AG08396 (cell line): Measurements from ENCODE around the gene OR7C1.
A peak's percentile ranks its signal among the peaks of the same experiment; 100 is the strongest.
"Not testable (repeated sequence)": the region's sequence is repeated elsewhere in the genome, so short reads cannot be mapped to it uniquely, and the experiment has no call there.

Experiments
- DNase-seq: peaks from one replicate; pipeline ENCODE4 v3.0.0; 2012; ENCODE audit warnings: low spot score, mixed read lengths

Gene OR7C1

DNA sequence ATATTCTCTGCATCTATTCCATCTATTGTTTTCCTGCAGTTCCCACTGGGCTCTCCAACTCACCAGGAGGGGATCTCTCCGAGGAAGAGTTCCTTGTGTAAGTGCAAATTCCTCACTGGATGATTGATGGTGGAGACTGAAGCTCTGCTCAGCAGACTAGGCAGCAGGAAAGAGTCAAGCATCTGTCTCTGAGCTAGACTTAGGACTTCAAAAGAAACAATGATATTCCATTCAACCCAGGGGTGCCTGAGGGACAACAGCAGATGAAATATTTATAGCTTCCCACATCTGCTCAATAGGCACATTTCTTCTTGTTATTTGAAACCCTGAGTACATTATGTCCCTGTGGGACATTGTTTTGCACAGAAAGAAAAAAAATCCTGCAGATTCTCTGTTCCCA, at the start of gene OR7C1, which contains the start of gene OR7A5:
TSS of gene OR7C1 (minus strand) at position 175 of the 400 bp plus-strand sequence. CDS start 35,049 bp downstream, outside the sequence.
TSS of gene OR7A5 (minus strand) at position 175 of the 400 bp plus-strand sequence. CDS start 6,944 bp downstream, outside the sequence.
- no peak for DNase-seq

DNA sequence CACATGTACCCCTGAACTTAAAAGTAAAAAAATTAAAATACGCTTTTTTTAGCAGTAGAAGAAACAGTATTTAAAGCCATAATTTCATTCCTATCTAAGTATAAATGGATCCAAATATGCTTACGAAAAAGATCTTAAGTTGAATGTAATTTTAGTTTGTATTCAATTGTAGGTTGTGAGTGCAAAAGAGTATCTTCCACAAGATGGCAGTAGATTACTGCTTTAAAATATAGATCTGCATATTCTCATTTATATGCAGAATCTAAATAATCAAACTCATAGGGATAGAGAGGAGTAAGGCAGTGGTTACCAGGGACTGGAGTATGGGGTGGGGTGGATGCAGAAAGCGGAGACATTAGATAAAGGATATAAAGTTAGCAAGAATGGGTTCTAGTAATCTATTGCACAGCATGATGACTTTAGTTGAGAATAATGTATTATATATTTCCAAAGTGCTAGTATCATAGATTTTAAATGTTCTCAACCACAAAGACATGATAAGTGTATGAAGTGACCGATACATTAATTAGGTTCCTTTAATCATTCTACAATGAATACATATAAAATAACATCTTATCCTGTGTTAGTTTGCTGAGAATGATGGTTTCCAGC, 36.7 kb upstream of the OR7C1 start:
- peak; percentile 8 for DNase-seq

DNA sequence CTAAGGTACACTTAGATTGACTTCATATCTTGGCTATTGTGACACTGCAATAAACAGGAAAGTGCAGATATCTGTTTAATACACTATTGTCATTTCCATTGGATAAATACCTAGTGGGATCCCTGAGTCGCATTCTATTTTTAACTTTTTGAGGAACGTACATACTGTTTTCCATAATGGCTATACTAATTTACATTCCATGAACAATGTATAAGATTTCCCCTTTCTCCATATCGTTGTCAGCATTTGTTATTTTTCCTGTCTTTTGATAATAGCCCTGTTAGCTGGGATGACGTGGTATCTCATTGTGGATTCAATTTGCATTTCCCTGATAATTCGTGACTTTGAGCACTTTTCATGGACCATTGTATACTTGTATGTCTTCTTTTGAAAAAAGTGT, 33.5 kb upstream of the OR7C1 start:
- no peak for DNase-seq

DNA sequence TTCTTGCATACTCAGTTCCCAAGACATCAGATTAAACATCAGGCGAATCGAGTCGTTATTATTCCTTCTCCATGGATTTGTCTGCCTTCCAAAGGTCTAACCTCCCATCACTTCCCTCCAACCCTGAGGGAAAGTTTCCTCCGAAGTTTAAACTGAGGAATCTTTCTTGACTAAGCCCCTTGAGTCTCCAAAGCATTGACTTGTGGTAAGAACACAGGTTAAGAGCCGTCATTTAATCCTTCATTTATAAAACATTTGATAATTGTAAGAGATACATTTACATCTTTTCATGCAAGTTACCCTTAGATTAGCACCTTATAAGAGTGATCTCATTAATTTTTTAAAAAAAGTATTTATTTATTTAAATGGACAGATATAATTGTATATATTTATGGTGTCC, 13.8 kb upstream of the OR7C1 start, which contains the start of gene OR7A10:
TSS of gene OR7A10 (minus strand) at position 101 of the 400 bp plus-strand sequence. CDS start 7,045 bp downstream, outside the sequence.
- DNase-seq = no peak

DNA sequence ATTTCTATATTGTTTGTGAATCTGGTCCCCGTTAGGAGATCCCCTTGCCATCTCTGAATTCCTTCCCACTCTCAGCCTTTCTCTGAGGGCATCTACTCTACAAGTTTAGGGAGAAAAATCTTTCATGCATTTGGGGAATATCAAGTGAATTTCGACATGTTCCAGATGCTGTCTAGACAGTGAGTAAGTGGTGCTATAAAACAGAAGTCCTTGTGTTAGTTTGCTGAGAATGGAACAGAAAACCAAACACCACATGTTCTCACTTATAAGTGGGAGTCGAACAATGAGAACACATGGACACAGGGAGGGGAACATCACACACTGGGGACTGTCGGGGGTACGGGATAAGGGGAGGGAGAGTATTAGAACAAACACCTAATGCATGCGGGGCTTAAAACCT, 8.6 kb upstream of the OR7C1 start:
- DNase-seq = no peak

DNA sequence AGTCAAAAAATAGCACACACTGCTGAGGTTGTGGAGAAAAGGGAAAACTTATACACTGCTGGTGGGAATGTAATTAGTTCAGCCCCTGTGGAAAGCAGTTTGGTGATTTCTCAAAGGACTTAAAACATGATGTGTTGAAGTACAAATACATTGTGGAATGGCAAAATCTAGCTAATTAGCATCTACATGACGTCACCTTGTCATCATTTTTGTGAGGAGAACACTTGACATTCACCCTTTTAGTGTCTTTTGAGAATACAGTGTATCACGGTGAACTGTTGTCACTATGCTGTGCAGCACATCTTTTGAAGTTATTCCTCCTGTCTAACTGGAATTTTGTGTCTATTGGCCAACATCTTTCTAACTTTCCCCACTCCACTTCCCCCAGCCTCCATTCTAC, 8.2 kb upstream of the OR7C1 start:
- no peak for DNase-seq

DNA sequence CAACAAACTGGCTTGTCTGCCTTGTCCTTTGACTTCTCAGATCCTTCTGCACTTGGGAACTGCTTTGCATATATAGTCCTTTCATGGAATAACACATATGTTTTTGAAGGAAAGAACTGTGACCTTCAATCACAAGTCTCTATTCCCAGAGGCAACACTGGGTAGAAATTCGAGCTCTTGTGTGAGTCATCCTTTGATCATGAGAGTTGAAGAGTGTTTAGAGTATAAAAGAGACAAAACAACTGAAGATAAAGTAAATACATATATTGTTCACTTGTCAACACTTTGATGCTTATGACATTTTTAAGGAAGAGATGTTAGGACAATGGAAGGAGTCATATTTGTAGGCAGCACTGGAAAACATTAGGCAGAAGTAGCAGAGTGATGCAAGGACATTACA, 5.2 kb upstream of the OR7C1 start:
- no peak for DNase-seq

DNA sequence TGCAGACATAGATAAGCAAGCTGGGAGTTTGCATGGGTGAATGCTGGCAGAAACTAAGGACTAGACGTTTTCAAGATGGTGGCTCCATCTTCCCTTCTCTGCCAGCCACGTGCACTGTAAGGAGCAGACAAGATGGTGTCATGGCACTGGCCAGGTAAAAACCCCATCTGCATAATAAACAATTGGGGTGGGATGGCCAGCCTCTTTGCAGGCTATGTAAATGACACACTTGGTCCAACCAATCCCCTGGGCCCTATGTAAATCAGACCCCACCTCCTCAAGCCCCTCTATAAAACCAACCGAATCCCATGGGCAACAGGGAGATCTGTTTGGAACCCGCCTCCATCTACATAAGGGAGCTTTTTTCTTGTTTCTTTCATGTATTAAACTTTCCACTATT, 2.4 kb upstream of the OR7C1 start:
- no peak for DNase-seq

DNA sequence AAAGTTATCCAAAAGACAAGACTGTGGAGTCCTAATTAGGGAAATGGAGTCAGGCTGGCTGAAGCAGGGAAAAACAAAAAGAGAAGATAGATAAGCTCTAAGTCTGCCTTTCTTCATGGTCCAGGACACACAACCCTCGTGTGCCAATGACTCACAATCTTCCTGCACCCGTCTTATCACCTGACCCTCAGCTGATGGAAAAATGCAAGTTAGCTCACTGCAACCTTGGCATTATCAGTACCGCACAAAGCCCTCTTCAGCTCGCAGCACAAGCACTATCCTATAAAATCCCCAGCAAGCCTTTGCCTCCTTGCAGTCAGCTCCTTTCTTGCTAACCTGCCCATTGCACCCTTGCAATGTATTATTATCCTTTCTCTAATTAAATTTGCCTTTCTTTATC, 4.3 kb downstream of the OR7C1 start:
- DNase-seq = no peak

DNA sequence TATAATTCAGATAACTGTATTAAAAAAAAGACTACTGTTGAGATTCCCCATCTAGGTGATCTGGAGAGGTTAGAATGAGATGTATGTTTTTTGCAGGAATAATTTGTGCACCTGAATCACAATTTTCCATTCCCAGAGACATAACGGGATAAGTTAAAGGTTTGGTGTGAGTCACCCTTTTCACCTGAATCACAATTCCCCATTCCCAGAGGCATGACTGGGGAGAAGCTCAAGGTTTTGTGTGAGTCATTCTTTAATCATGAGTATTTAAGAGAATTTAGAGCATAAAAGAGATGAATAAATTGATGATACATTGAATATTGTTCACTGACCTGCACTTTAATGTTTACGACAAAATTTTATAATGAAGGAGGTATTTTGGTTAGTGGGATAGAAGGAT, 9.0 kb downstream of the OR7C1 start:
- DNase-seq = no peak

DNA sequence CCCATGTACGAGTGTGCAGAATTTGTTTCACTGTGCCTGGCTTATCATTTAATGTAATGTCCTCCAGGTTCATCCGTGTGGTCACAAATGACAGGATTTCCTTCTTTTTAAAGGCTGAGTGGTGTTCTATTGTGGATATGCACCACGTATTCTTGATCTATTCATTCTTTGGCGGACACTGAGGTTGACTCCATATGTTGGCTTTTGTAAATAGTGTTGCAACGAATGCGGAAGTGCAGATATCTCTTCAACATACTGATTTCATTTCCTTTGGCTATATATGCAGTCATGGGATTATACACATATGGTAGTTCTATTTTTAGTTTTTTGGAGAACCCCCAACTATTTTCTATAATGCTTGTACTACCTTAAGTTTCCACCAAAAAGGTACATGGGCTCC, 13.0 kb downstream of the OR7C1 start:
- no peak for DNase-seq

DNA sequence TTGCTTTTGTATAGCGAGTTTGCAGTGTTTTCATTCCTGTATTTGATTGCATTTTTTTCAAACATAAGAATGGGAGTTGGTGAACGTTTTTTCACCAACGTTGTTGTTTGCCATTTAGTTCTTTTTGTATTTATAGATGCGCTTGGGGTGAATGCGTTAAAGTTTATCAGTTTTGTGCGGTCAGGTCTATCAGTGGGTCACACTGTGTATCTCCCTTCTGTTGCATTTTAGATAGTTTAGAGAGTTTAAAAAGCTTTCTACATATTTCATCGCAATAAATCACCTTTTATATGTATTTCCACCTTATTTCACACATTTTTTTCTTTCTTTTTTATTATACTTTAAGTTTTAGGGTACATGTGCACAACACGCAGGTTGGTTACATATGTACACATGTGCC, 16.4 kb downstream of the OR7C1 start:
- no peak for DNase-seq

DNA sequence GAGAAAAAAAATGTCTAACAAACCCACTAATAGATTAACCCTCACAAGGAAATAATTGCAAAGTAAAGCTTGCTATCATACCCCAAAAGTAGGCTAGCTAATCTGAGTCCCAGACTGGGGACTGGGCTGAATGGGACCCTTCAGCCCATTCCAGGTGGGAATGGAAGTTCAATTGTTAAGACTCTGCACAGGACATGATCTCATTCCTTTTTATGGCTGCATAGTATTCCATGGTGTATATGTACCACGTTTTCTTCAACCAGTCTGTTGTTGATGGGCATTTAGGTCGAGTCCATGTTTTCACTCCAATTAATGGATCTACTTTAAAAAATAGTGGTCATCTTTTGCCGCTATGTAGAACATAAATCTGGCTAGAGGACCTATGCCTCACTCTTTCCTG, 17.9 kb downstream of the OR7C1 start:
- no peak for DNase-seq

DNA sequence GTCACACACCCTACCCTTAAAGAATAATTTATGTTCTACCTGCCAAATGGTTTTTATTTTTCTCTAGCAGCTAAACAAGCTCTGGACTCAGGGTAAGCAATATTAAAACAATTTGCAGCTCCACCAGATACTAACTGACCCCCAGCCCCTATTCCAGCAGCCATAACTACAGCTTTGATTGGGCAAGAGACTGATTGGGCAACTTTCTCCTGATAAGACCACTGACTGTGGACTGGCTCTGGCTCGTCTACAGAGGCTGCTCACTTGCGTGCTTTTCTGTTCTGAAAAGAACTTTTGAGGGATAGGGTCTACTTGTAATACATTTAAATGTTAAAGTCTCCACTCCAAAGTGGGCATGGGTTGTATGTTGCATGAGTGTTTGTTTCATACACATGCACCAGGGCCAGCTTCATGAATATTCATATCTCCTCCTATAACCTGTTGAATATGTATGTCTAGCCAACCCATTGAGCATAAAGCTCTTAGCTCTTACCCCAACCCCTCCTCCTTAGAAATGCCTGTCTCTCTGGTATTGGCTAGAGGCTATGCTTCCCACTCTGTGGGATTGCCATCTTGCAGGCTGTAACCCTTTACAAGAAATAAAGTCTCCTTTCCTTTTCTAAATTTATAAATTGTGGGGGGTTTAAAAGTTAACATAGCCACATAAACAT, 19.9 kb downstream of the OR7C1 start:
- DNase-seq = no peak

DNA sequence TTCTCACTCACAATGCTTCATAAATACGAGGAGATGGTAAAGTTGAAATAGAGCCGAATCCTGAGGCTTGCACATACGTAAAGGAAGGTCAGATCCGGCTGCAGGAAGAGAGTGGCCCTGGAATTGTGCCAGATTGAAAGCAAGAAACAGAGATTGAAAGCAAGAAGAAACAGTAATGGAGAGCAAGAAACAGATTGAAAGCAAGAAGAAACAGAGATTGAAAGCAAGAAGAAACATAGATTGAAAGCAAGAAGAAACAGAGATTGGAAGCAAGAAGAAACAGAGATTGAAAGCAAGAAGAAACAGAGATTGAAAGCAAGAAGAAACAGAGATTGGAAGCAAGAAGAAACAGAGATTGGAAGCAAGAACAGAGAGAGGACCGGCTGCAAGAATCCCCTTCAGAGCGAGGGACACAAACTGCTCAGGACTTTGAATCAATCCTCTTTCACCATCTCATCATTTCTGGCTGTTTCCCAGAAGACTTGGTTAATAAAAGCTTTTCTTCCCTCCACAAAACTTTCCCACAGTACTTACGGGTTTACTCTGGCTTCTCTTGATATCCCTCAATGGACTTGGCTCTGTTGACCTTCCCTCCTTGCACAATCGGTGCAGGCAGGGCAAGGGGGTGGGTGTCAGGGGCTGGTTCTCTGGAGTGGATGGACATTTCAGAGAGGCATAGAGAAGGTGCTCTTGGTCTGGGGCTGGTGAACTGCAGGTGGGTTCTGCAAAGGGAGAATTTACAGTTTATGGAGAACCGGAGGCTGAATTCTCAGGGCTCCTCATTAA, 25.5 kb downstream of the OR7C1 start:
- DNase-seq = no peak

DNA sequence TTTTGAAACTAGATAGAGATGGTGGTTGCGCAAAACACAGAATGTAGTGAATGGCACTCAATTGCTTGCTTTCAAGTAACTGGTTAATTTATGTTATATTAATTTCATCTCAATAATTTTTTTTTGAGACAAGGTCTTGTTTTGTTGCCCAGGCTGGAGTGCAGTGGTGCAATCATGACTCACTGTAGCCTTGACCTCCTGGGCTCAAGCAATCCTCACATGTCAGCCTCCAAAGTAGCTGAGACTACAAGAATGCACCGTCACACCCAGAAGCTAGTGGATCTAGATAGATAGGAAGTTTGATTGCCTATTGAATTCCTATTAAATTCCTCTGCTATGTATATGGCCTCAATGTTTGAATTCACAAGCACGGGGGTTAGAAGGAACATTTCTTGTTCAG, 30.2 kb downstream of the OR7C1 start:
- DNase-seq = no peak

DNA sequence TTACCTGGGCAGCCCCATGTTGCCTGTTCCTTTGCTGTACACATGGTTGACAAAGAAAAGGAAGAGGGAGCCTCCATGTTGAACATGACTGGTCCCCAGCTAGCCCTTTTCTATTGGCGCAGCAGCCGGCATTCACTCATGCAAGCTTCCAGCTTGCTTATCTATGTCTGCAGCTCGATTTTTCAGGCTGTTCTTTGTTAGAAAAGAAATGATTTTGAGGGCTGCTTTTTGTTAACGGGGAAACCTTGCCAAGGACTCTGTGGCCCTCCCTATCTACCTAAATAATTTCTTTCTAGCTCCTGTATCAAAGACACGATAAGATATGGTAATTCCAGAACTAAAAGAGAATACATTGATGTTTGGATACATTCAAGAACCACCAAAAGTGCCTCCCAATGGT, 36.2 kb downstream of the OR7C1 start:
- no peak for DNase-seq

DNA sequence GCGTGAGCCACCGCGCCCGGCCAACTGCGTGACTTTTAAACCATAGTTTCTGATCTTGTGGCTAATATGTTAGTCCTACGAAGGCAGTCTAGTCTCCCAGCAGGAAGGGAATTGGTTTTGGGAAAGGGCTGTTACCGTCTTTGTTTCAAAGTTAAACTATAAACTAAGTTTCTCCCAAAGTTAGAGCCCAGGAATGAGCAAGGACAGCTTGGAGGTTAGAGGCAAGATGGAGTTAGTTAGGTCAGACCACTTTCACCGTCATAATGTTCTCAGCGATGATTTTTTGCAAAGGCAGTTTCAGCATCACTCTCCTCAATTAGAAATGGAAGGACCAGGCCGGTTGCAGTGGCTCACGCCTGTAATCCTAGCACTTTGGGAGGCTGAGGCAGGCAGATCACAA, 39.0 kb downstream of the OR7C1 start:
- DNase-seq = no peak

DNA sequence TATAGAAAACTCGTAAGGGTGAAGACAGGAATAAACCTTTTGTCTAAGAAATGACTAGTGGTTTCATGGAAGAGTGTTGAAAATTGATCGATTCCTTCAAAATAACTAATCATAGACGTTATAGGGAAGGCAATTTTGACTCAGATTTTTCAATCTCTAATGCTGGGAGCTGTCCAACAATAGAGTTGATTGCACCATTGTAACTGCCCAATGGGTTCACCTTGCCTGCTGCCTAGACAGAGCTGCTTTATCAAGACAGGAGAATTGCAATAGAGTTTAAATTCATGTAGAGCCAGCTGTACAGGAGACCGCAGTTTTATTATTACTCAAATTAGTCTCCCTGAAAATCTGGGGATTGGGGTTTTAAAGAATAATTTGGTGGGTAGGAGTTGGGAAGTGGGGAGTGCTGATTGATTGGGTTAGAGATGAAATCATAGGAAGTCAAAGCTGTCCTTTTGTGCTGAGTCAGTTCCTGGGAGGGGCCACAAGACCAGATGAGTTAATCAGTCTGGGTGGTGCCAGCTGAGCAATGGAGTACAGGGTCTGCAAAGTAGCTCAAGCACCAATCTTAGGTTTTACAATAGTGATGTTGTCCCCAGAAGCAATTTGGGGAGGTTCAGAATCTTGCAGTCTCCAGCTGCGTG, 39.8 kb downstream of the OR7C1 start:
- DNase-seq = no peak

DNA sequence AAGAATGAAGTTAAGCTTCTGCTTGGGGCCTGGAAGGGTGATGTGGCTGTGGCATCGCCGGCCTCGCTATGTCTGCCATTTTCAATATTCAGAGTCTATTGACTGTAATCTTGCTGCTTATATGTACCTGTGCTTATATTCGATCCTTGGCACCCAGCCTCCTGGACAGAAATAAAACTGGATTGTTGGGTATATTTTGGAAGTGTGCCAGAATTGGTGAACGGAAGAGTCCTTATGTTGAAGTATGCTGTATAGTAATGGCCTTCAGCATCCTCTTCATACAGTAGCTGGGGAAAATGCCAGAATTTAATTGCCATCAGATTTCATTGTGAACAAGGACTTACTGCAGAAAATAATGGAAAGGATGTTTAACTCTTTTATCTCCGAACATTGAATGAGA, 42.7 kb downstream of the OR7C1 start:
- DNase-seq = not testable (repeated sequence)

DNA sequence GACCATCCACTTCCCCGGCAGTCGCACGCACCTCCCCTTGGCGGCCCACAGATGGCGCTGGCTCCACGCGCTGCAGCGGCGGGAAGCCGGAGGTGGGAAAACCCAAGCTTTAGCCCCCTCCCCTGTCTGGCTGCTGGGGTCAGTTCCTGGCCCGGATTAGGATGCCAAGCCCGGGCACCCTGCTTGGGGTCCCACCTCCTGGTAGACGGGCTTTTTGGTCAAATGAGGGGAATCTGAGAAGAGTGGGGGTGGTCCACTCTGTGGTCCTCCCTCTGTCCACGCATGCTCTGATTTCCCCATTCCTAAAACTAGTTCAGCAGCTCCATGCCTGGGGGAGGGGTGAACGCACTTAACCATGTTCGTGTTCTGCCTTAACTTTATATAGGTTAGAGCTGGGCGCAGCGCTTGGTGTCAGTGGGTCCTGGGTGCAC, 48.5 kb downstream of the OR7C1 start:
- DNase-seq = no peak

DNA sequence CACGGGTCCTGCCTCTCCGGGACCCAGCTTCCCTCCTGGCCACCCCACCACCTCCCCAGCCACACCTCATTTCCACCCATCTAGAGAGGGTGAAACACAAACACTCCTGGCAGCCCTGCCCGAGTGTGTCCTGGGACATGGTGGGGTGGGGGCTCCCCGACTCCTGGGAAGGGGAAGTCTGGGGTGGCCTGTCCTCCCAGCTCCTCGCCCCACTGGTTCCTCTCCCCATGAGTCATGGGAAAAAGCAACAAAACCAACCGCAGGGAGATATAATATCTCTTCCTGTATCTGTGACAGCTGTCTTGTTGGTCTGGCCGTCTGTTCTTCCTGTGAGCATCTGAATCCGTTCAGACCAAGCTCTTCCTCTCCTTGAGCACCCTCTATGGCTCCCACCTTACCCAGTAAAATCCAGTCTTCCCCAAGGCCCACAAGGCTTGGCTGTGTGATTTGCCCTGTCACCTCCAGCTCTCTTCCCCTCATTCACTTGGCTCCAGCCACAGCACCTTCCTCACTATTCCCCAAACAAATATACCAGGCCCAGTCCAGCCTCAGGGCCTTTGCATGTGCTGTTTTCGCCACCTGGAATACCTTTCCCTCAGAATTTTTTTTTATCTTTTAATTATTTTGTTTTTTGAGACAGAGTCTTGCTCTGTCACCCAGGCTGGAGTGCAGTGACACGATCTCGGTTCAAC, 49.7 kb downstream of the OR7C1 start:
- DNase-seq = not testable (repeated sequence)
